Effector memory CD8-positive, alpha-beta T cell (primary cell): ENCODE measurements around the gene IL18.
"Not testable (repeated sequence)": the region's sequence is repeated elsewhere in the genome, so short reads cannot be mapped to it uniquely, and the experiment has no call there.

ENCODE experiments used
- ATAC-seq: fragments of 150-1000 bp; cut with Tn5 transposase; replicated peaks from 2 replicates; pipeline ENCODE4 v1.10.0; 2021; ENCODE audit warnings: mild to moderate bottlenecking, moderate library complexity
- DNase-seq, 3 experiments: peaks; one replicate each; pipeline ENCODE4 v3.0.0; 2021
- H3K27ac Mint-ChIP-seq, 2 donors: one replicate each; pipeline ENCODE4 v1.8.0; 2022; ENCODE audit warnings: mild to moderate bottlenecking in 2 of 2, mixed read lengths in 2 of 2, moderate library complexity in 2 of 2
- H3K27me3 Mint-ChIP-seq, 2 donors: one replicate each; pipeline ENCODE4 v1.8.0; 2022; ENCODE audit warnings: mixed read lengths in 2 of 2
- H3K36me3 Mint-ChIP-seq: one replicate; pipeline ENCODE4 v1.8.0; 2022; ENCODE audit warnings: mild to moderate bottlenecking, moderate library complexity, mixed read lengths; ENCODE audit not compliant: insufficient read depth
- H3K4me1 Mint-ChIP-seq, 2 donors: one replicate each; pipeline ENCODE4 v1.8.0; 2022; ENCODE audit warnings: low read depth in 2 of 2, mixed read lengths in 2 of 2
- H3K4me3 Mint-ChIP-seq, 2 donors: one replicate each; pipeline ENCODE4 v1.8.0; 2022; ENCODE audit warnings: mild to moderate bottlenecking in 2 of 2, mixed read lengths in 2 of 2, moderate library complexity in 2 of 2
- H3K9me3 Mint-ChIP-seq, 2 donors: one replicate each; pipeline ENCODE4 v1.8.0; 2022; ENCODE audit warnings: mixed read lengths in 2 of 2

Gene IL18

DNA sequence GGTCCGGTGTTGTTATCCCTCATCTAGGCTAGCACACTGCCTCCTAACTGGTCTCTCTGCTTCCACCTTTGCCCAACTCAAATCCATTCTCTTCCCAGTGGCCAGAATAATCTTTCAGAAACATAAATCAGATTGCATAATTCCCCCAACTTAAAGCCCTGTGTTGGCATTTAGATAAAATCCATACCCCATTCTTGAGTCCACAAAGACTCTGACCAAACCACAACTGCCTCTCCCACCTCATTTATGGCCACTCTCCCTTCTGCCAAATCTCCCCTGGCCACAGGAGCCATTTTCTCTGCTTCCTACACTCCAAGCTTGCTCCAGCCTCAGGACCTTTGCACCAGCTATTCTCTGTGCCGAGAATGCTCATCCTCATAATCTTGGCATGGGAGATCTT, 36.8 kb downstream of the IL18 start:
- H3K9me3 Mint-ChIP-seq = no peaks in the 10 kb centered on the region
- no peaks in the 10 kb centered on the region for H3K36me3 Mint-ChIP-seq
- no peak overlapping the region for H3K4me3 Mint-ChIP-seq
- no peak for ATAC-seq
- no peak for DNase-seq
- no peak overlapping the region for H3K27ac Mint-ChIP-seq
- no peaks in the 10 kb centered on the region for H3K27me3 Mint-ChIP-seq
- peaks cover 0 to 7% of the 10 kb centered on the region in 2 donors for H3K4me1 Mint-ChIP-seq

DNA sequence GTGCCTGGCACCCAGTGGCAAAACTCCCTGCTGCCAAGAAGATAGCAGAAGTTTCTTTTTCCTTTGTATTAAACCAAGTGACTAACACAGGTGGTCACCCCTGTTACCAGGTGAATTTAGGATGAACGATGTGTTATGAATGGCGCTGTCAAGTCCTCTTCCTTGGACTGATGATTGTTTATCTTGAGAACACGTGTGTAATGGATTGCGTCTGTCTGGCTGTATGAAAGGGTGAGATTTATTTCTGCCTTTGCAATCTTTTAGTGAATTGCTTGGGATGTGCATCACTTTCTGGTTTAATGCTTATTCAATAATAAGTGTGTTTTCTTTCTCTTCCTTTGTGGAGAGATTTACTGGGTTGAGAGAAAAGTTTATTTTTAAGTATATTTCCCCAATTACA, 40.8 kb downstream of the IL18 start:
- no peaks in the 10 kb centered on the region for H3K27me3 Mint-ChIP-seq
- ATAC-seq (no peak), DNase-seq (no peak)
- H3K9me3 Mint-ChIP-seq = no peaks in the 10 kb centered on the region
- H3K27ac Mint-ChIP-seq = peak overlapping the region in 1 of 2 donors; percentile 18
- no peaks in the 10 kb centered on the region for H3K36me3 Mint-ChIP-seq
- H3K4me1 Mint-ChIP-seq = no peaks in the 10 kb centered on the region
- H3K4me3 Mint-ChIP-seq = no peak overlapping the region

DNA sequence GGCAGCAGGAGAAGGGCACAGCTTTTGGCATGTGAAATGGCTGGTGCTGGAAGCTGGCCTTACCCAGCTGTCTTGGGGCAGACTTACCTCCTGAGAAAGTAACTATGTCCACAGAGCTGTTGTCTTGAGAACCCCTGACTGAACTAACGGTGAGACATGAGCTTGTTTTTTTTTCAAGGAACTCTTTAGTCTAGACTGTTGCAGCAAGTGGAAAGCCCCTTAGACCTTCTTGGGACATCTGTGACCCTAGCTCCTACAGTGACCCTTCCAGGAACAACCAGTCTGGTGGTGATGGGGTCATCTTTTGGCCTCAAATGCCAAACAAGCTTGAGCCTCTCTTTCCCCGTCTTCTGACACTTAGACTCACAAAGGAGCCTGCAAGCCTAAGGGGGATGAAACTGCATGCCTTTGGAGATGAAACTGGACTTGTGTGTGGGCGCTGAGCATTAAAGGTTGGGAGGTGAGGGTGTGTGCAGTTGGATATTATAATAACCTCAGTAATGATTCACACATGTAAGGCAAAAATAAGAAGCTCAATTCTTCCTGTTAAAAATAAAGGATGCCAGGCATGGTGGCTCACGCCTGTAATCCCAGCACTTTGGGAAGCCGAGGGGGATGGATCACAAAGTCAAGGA, 41.8 kb downstream of the IL18 start:
- no peak for ATAC-seq

DNA sequence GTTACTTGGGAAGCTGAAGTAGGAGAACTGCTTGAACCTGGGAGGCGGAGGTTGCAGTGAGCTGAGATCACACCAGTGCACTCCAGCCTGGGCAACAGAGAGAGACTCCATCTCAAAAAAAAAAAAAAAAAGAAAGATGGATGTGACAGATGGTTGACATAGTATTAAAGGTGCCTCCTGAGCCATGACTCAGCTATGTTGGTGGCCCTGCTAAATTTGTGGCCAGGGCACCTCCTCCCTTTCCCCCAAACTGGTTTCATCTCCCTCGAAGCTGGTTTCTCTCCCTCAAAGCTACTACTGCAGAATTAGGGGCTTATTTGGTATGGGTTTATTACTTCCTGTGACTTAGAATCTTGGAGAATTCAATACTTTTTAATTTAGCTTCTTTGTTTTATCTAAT, 45.7 kb downstream of the IL18 start:
- no peaks in the 10 kb centered on the region for H3K9me3 Mint-ChIP-seq
- ATAC-seq = no peak
- no peaks in the 10 kb centered on the region for H3K36me3 Mint-ChIP-seq
- peaks cover 0 to 1% of the 10 kb centered on the region in 2 donors for H3K4me1 Mint-ChIP-seq
- DNase-seq = no peak
- no peak overlapping the region for H3K4me3 Mint-ChIP-seq
- no peak overlapping the region for H3K27ac Mint-ChIP-seq
- H3K27me3 Mint-ChIP-seq = no peaks in the 10 kb centered on the region

More for the DNA sequence above, 41.8 kb downstream of the IL18 start:
- H3K36me3 Mint-ChIP-seq = no peaks in the 10 kb centered on the region
- no peaks in the 10 kb centered on the region for H3K4me1 Mint-ChIP-seq
- no peaks in the 10 kb centered on the region for H3K9me3 Mint-ChIP-seq
- no peak overlapping the region for H3K27ac Mint-ChIP-seq
- H3K4me3 Mint-ChIP-seq = no peak overlapping the region
- no peak for DNase-seq
- no peaks in the 10 kb centered on the region for H3K27me3 Mint-ChIP-seq

DNA sequence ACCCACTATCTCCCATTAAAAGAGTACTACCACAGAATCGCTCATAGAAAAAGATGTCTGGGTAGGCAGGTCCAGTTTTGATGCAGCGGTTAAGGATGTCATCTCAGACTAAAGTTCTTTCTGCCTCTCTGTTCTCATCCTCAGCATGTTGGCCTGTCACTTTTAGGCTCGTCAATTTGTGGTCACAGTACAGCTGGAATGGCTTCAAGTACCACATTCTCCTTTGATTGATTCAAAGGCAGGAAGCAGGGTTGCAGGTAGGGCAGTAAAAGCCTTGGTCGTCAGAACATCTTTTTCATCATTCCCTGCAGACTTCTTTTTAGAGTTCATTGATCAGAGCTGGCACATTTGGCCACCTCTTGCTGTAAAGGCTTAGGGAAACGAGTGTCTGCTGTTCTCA, 48.5 kb downstream of the IL18 start:
- no peak overlapping the region for H3K4me3 Mint-ChIP-seq
- no peak overlapping the region for H3K27ac Mint-ChIP-seq
- H3K4me1 Mint-ChIP-seq = peaks cover 0 to 1% of the 10 kb centered on the region in 2 donors
- no peaks in the 10 kb centered on the region for H3K9me3 Mint-ChIP-seq
- no peaks in the 10 kb centered on the region for H3K36me3 Mint-ChIP-seq
- ATAC-seq (no peak), DNase-seq (no peak)
- H3K27me3 Mint-ChIP-seq = no peaks in the 10 kb centered on the region

DNA sequence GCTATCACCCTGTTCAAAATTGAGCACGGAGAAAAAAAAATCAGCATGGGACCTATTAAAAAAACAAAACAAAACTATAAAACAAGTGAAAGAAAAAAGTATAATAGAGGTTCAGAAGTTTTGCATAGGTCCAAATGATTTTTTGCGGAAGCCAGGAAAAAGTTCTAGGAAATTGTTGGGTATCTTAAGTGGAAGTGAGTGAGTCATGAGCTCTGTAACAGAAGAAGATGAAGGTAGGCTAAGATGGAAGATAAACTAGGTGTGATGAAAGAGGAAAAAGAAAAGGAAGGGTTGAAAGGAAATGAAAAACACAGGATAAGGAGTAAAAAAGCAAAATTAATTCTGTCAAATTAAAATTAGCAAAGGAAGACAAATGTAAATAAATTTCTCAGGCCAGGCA, 49.4 kb downstream of the IL18 start:
- no peaks in the 10 kb centered on the region for H3K9me3 Mint-ChIP-seq
- no peaks in the 10 kb centered on the region for H3K36me3 Mint-ChIP-seq
- no peak for DNase-seq
- peaks cover 0 to 1% of the 10 kb centered on the region in 2 donors for H3K4me1 Mint-ChIP-seq
- H3K27ac Mint-ChIP-seq = peak overlapping the region in 1 of 2 donors; percentile 19
- H3K4me3 Mint-ChIP-seq = no peak overlapping the region
- ATAC-seq = no peak
- no peaks in the 10 kb centered on the region for H3K27me3 Mint-ChIP-seq

DNA sequence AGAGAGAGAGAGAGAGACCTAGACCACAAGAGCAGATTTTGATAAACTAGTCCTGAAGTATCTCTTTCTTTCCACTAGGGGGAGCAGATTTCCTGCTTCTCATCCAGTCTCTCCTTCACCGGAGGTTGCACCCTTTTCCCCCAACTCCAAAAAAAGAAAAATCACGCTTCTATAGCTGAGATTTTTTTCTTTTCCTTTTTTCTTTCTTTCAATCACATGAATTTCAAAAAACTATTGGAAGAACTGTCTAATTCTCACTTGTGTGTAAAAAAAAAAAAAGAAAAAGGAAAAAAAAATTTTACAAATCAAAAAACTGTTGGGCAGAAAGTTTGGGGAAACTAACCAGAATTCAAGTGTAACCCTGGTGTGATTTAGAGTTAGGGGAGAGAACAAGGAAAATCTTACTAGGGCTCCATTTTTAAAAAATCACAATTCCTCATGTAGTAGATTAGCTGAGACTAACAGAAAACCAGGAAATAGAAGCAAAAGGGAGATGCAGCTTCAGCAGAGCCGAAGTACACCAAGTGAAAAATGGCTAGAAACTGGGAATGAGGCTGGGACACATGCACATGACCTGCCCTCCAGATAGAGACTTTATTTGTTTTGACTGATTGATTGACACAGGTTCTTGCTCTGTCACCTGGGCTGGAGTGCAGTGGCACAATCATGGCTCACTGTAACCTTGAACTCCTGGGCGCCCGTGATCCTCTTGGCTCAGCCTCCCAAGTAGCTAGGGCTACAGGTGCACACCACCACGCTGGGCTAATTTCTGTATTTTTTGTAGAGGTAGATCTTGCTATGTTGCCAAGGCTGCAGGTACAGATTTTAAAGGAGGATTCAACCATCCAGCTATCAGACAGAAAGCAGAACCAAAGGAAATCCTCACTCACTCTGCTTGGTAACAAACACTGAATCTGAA, 50.1 kb downstream of the IL18 start:
- Mint-ChIP-seq H3K36me3 (no peaks in the 10 kb centered on the region), H3K27ac (peak overlapping the region; percentile 19 to 46), H3K27me3 (no peaks in the 10 kb centered on the region), H3K4me1 (peaks cover 0 to 1% of the 10 kb centered on the region in 2 donors), H3K4me3 (no peak overlapping the region), H3K9me3 (no peaks in the 10 kb centered on the region)
- ATAC-seq (peak; percentile 65), DNase-seq (no peak)

DNA sequence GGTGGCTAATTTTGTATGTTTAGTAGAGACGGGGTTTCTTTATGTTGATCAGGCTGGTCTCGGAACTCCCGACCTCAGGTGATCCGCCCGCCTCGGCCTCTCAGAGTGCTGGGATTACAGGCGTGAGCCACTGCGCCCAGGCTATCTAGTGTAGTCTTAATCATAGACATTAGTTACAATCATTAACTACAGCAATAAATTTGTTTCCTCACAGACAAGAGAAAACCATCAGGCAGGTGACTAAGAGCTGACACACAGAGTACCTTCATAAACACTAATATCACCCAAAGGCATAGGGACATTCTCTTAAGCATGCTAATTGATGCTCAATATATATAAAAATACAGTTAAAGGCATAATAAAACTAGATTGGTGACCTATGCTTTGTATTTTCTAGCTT, 57.8 kb downstream of the IL18 start:
- Mint-ChIP-seq H3K4me3 (no peak overlapping the region), H3K27me3 (no peaks in the 10 kb centered on the region)

DNA sequence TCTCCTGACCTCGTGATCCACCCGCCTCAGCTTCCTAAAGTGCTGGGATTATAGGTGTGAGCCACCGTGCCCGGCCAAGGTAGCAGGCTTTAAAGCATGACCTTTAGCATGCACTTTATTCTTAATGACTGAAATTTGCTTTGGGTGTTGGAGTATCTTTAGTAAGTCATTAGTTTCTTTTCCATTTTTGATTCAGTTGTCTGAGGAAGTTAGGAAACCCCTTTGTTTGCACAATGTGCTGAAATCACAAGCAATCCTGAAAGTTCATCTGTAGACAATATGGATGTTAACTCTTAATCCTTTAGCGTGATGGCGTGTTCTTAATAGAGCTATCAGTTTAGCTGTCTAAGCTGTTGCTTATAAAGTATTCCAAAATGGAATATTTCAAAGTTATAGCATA, 60.4 kb downstream of the IL18 start:
- Mint-ChIP-seq H3K27ac (no peak overlapping the region), H3K4me3 (no peak overlapping the region), H3K9me3 (no peaks in the 10 kb centered on the region), H3K36me3 (no peaks in the 10 kb centered on the region), H3K4me1 (no peaks in the 10 kb centered on the region), H3K27me3 (no peaks in the 10 kb centered on the region)
- no peak for ATAC-seq
- DNase-seq = no peak

More for the DNA sequence above, 57.8 kb downstream of the IL18 start:
- DNase-seq (no peak), ATAC-seq (no peak)
- Mint-ChIP-seq H3K4me1 (no peaks in the 10 kb centered on the region), H3K9me3 (no peaks in the 10 kb centered on the region), H3K27ac (no peak overlapping the region), H3K36me3 (no peaks in the 10 kb centered on the region)

DNA sequence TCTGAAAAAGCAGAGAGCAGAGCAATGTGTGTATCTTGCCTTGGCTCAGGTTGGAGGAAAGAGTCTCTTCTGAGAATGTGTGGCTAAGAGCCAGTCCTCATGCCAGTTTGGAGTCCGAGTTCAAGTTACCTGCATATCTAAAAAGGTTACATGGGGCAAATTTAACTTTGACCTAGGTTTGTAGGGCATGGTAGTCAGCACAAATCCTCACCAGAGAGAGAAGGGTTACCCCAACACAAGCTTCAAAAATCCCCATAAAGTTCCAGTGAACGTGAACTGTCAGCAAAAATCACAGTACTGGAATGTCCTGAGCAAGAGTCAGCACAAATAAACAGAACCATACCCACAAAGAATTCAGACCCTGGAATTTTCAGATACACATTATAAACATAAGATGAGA, 63.4 kb downstream of the IL18 start:
- Mint-ChIP-seq H3K27me3 (no peaks in the 10 kb centered on the region), H3K4me3 (no peak overlapping the region), H3K36me3 (peaks cover 13% of the 10 kb centered on the region), H3K4me1 (peaks cover 4% of the 10 kb centered on the region in 2 donors), H3K9me3 (no peaks in the 10 kb centered on the region), H3K27ac (no peak overlapping the region)
- no peak for DNase-seq
- ATAC-seq = no peak

DNA sequence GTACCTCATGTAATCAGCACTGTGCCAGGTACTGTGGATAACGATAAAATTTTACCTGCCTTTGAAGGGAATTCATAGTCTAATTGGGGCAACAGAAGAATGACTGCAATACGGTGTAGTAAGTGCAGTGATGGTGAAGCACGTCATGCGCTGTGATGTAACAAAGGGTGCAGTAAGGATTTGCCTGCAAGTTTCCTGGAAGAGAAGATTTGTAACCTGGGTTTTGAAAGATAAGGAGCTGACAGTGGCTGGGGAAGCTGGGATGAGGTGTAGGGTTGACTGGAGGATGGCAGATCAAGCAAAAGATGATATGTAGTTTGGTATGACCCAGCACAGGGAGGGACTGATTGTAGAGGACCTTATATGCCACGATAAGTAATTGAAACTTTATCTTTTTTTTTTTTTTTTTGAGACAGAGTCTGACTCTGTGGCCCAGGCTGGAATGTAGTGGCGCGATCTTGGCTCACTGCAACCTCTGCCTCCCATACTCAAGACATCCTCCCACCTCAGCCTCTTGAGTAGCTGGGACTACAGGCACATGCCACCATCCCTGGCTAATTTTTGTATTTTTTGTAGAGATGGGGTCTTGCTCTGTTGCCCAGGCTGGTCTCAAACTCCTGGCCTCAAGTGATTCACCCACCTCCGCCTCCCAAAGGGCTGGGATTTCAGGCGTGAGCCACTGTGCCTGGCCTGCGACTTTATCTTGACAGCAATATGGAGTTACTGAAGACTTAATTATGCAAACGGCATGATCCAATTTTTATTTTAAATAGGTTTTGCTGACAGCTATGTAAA, 66.0 kb downstream of the IL18 start:
- no peak overlapping the region for H3K4me3 Mint-ChIP-seq
- H3K4me1 Mint-ChIP-seq = peaks cover 4 to 7% of the 10 kb centered on the region in 2 donors
- ATAC-seq (no peak), DNase-seq (no peak)
- peaks cover 21% of the 10 kb centered on the region for H3K36me3 Mint-ChIP-seq
- H3K9me3 Mint-ChIP-seq = no peaks in the 10 kb centered on the region
- H3K27ac Mint-ChIP-seq = no peak overlapping the region
- no peaks in the 10 kb centered on the region for H3K27me3 Mint-ChIP-seq

DNA sequence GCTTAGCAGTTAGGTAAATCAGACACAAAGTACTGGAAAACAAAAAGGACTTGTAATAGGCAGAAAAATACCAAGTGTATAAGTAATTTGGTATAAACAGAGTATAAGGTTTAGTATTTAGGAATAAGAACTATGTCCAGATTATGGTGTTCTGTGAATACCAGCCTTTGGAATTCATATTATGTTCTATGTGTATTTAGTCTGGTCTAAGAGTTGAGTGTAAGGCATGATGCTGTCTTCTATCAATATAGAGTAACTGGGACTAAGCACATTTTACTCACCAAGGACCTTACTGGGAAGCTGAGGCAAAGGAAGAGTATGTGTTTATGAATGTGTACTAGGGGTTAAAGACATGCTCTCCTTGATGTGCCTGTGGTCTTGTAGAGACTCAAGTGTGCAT, 67.7 kb downstream of the IL18 start:
- H3K4me3 Mint-ChIP-seq = no peak overlapping the region
- no peak for DNase-seq

DNA sequence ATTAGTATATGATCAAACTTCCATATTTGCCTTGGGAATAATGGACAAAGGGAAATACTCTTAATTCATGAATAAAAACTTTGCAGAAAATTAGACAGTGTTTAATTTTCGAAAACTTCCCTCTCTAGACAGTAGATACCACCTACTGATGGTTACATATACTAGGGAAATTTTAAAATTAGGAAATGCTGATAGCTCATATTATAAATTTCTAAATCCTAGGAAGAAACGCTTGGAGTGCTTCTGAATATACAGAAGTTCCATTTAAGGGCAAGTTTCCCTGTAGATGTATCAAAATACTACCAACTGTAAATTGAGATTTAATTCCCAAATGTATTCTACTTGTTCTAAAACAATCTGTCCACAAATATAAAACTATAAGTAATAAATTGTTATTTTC, 68.6 kb downstream of the IL18 start:
- H3K9me3 Mint-ChIP-seq, H3K4me3 Mint-ChIP-seq, DNase-seq, H3K27ac Mint-ChIP-seq, H3K27me3 Mint-ChIP-seq, H3K4me1 Mint-ChIP-seq, ATAC-seq: not testable (repeated sequence)
- H3K36me3 Mint-ChIP-seq = peaks cover 40% of the 10 kb centered on the region

More for the DNA sequence above, 67.7 kb downstream of the IL18 start:
- H3K4me1 Mint-ChIP-seq = peaks cover 7 to 8% of the 10 kb centered on the region in 2 donors
- no peak overlapping the region for H3K27ac Mint-ChIP-seq
- H3K9me3 Mint-ChIP-seq = no peaks in the 10 kb centered on the region
- ATAC-seq = no peak
- H3K27me3 Mint-ChIP-seq = no peaks in the 10 kb centered on the region
- peaks cover 33% of the 10 kb centered on the region for H3K36me3 Mint-ChIP-seq
